Lower lobe of right lung (tissue), 2 donors: ENCODE results near the gene INSC. TPM values are rescaled to one million over a fixed set of nuclear protein-coding genes. Genes with fewer than 3 reads are reported as not detected.

Source experiments
- ATAC-seq, 2 donors: fragments of 200-7000 bp; cut with Tn5 transposase; one replicate each; pipeline ENCODE4 v1.9.1; 2020 to 2022; ENCODE audit warnings: mild to moderate bottlenecking in 2 of 2, moderate library complexity in 2 of 2
- DNase-seq: peaks from one replicate; pipeline ENCODE4 v3.0.0-alpha.2; 2020
- H3K27ac ChIP-seq: fragments of 200-600 bp; one replicate; pipeline ENCODE4 v1.8.0; 2022
- H3K27me3 ChIP-seq: fragments of 200-600 bp; one replicate; pipeline ENCODE4 v1.8.0; 2022; ENCODE audit warnings: low read depth
- H3K36me3 ChIP-seq: fragments of 200-600 bp; one replicate; pipeline ENCODE4 v1.8.0; 2022; ENCODE audit warnings: mild to moderate bottlenecking
- H3K4me1 ChIP-seq: fragments of 200-600 bp; one replicate; pipeline ENCODE4 v1.8.0; 2022
- H3K4me3 ChIP-seq: fragments of 200-600 bp; one replicate; pipeline ENCODE4 v1.8.0; 2022; ENCODE audit warnings: mild to moderate bottlenecking
- H3K9me3 ChIP-seq: fragments of 200-600 bp; one replicate; pipeline ENCODE4 v1.8.0; 2022
- CTCF ChIP-seq: fragments of 200-600 bp; IDR thresholded peaks from one replicate; pipeline ENCODE4 v1.8.0; 2022; ENCODE audit warnings: antibody characterized with exemption, mild to moderate bottlenecking
- intact Hi-C: fragments of 100-400 bp; cut with DNase I; formaldehyde crosslinking; loops from one replicate; pipeline ENCODE4 v1.11.0; 2022
- total RNA-seq: library from RNA; stranded (reverse); fragmentation: NEBNext Ultra II Directional; extraction: Animal tissue kit (Norgen Biotek cat#: 25700); gene quantifications from one replicate; pipeline ENCODE4 v1.2.1, GENCODE V29; 2021
- donor health status: DM: no; HTN: yes; CAD: no; lungs with severe emphysema.

INSC gene
- total RNA-seq, 1 donor from 2014 or later = 1.1 TPM

GRCh38 chr11:15119826-15120225, 5.1 kb downstream of the INSC start:
- intact Hi-C loops = no loop called here
- TF ChIP-seq CTCF = no peak
- Histone ChIP-seq H3K4me3 (no peak overlapping the region), H3K27me3 (peaks cover 26% of the 10 kb centered on the region), H3K4me1 (no peaks in the 10 kb centered on the region), H3K27ac (no peak overlapping the region), H3K36me3 (no peaks in the 10 kb centered on the region), H3K9me3 (no peaks in the 10 kb centered on the region)
- no peak for DNase-seq
- no peak for ATAC-seq

- no peak for TF ChIP-seq CTCF
- Histone ChIP-seq H3K36me3 (no peaks in the 10 kb centered on the region), H3K4me1 (no peaks in the 10 kb centered on the region), H3K4me3 (no peak overlapping the region), H3K27me3 (no peaks in the 10 kb centered on the region), H3K9me3 (no peaks in the 10 kb centered on the region), H3K27ac (no peak overlapping the region)
- intact Hi-C loops = no loop called here
- DNase-seq = no peak
- ATAC-seq = no peak
Observed at GRCh38 chr11:15123849-15124248, 9.1 kb downstream of the INSC start.

GRCh38 chr11:15124528-15124927, 9.8 kb downstream of the INSC start:
- Histone ChIP-seq H3K36me3 (no peaks in the 10 kb centered on the region), H3K9me3 (no peaks in the 10 kb centered on the region), H3K27me3 (no peaks in the 10 kb centered on the region), H3K4me3 (no peak overlapping the region), H3K27ac (no peak overlapping the region), H3K4me1 (no peaks in the 10 kb centered on the region)
- intact Hi-C loops = no loop called here
- ATAC-seq (no peak), DNase-seq (no peak)
- TF ChIP-seq CTCF = no peak

- no peaks in the 10 kb centered on the region for H3K36me3 ChIP-seq
- no peak for ATAC-seq
- intact Hi-C loops = no loop called here
- no peaks in the 10 kb centered on the region for H3K4me1 ChIP-seq
- H3K27ac ChIP-seq = no peak overlapping the region
- H3K27me3 ChIP-seq = no peaks in the 10 kb centered on the region
- no peak for DNase-seq
- no peak overlapping the region for H3K4me3 ChIP-seq
- no peak for TF ChIP-seq CTCF
- H3K9me3 ChIP-seq = no peaks in the 10 kb centered on the region
Observed at GRCh38 chr11:15127341-15127740, 12.6 kb downstream of the INSC start.

GRCh38 chr11:15128621-15129020, 13.9 kb downstream of the INSC start:
- H3K27ac ChIP-seq = no peak overlapping the region
- ATAC-seq (no peak), DNase-seq (no peak)
- H3K36me3 ChIP-seq = no peaks in the 10 kb centered on the region
- H3K27me3 ChIP-seq = no peaks in the 10 kb centered on the region
- no peaks in the 10 kb centered on the region for H3K9me3 ChIP-seq
- no peak overlapping the region for H3K4me3 ChIP-seq
- intact Hi-C loops = no loop called here
- H3K4me1 ChIP-seq = no peaks in the 10 kb centered on the region
- TF ChIP-seq CTCF = no peak

- Histone ChIP-seq H3K4me3 (no peak overlapping the region), H3K36me3 (no peaks in the 10 kb centered on the region), H3K27me3 (no peaks in the 10 kb centered on the region), H3K4me1 (no peaks in the 10 kb centered on the region), H3K9me3 (no peaks in the 10 kb centered on the region), H3K27ac (no peak overlapping the region)
- intact Hi-C loops = no loop called here
- no peak for TF ChIP-seq CTCF
- no peak for ATAC-seq
- DNase-seq = no peak
Observed at GRCh38 chr11:15136166-15136565, 21.4 kb downstream of the INSC start.
